A549 treated with AZD2906 at 1 μM for 4 hours (cell line): ENCODE data around the gene TMEM44. TPM values are rescaled to one million over a fixed set of nuclear protein-coding genes. Genes with fewer than 3 reads are reported as not detected.

ENCODE experiments used
- total RNA-seq: library from RNA; stranded (reverse); fragments of 200-300 nt; extraction: Qiagen RNA extraction; gene quantifications from 5 replicates; pipeline ENCODE4 v1.2.3, GENCODE V29; 2022

TMEM44 gene, protein sequence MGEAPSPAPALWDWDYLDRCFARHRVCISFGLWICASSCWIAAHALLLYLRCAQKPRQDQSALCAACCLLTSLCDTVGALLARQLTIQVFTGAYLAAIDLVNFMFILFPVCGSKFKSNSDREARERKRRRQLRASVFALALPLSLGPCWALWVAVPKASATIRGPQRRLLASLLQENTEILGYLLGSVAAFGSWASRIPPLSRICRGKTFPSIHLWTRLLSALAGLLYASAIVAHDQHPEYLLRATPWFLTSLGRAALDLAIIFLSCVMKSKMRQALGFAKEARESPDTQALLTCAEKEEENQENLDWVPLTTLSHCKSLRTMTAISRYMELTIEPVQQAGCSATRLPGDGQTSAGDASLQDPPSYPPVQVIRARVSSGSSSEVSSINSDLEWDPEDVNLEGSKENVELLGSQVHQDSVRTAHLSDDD
- 8.1 to 11.3 TPM (median 10.6 TPM) in 5 replicates for total RNA-seq

GRCh38 chr3:194633349-194634004 lies at the start of gene TMEM44:
TSS of gene TMEM44 (minus strand) at chr3:194633419. CDS start at chr3:194633215, 204 bp downstream.

DNA sequence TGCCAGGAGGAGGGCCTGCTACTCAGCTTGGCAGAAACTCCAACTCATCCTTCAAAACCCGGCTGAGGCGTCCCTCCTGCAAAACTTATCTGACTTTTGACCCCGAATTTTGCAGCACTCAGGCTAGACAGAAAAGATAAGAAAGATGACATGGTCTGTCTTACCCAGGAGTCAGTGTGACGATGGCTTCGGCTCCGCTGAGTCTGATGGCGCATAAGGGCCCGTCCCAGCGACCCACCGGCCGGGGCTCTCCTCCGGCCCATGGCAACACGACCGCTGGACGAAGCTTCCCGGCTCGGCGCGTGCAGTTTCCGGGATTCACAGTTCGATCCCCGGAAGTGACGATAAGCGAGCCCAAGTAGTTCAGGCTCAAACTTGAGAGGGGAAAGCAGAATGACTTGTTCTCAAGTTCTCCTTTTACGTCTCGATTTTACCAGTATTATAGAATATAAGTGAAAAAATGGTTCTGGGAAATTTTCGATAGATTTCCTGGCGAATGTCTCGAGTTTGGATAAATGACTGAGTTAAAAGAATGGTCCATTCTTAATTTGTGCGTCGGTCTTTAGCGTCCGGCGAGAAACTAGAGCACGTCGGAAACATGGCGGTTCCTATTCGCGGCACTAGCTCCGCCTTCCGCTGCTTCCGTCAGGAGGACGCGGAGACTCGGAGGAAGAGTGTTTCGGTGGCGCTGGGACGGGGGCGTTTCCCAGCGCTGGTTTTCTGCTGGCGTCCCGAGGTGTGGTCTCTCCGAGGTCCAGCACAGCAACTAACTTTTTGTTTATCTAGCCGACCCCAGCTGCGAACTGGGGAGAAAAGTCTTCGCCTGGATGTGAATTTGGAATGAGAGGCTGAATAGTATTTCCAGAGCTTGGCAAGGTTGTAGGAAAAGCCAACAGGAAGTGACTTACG lies 38.9 kb upstream of the TMEM44 start, which contains the start of gene LSG1:
Gene LSG1 (minus strand): TSS at position 292 of the 909 bp plus-strand sequence. CDS start 29 bp downstream, at position 263.

Other genes with a start within 250 kb of the TMEM44 start
- 0.01 to 0.02 TPM in 2 of 5 replicates, not detected in the others for gene GP5, start 234.2 kb downstream of the TMEM44 start, total RNA-seq
- gene ATP13A3, start 146.4 kb downstream of the TMEM44 start, total RNA-seq = 19.6 to 37.9 TPM (median 27.5 TPM) in 5 replicates
- gene LSG1, start 38.8 kb upstream of the TMEM44 start, total RNA-seq = 26.5 to 31.0 TPM (median 28.5 TPM) in 5 replicates
- 11.3 to 23.6 TPM (median 22.1 TPM) in 5 replicates for gene FAM43A, start 52.5 kb upstream of the TMEM44 start, total RNA-seq